ENCODE results near the gene CLEC16A.

DNA sequence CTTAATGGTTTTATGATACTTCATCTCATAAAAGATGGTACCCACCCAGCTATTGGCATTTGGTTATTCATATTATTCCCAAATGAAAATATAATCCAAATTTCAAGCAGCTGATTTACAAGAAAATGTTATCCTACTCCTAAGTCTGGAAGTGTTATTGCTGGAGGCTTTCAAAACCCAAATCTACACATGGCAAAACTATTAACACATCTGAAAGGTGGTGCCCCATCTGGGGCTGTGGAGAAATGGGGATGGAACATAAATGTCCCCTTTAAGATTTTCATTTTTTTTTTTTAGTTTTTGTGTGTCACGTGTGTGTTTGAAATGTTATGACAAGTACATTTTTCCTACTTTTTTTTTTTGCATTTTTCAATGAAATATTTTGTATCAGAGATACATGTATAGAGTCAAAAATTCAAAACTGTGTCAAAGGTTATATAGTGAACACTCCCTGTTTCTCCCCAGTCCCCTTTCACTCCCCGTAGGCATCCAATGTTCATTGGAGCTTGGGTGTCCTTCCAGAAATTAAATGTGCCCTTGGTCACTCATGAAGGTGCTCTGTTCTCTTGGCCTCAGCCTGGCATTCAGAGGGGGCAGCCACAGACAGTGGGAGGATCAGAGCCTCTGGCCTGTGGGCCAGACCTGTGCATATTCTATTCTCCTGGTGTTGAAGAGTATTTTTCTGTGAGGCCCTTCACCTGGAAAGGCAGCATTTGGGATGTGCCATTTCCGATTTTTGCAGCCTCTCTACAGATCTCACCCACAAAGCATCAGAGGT is 79.1 kb downstream of the CLEC16A start:
- TF ChIP-seq, protein P1, sequence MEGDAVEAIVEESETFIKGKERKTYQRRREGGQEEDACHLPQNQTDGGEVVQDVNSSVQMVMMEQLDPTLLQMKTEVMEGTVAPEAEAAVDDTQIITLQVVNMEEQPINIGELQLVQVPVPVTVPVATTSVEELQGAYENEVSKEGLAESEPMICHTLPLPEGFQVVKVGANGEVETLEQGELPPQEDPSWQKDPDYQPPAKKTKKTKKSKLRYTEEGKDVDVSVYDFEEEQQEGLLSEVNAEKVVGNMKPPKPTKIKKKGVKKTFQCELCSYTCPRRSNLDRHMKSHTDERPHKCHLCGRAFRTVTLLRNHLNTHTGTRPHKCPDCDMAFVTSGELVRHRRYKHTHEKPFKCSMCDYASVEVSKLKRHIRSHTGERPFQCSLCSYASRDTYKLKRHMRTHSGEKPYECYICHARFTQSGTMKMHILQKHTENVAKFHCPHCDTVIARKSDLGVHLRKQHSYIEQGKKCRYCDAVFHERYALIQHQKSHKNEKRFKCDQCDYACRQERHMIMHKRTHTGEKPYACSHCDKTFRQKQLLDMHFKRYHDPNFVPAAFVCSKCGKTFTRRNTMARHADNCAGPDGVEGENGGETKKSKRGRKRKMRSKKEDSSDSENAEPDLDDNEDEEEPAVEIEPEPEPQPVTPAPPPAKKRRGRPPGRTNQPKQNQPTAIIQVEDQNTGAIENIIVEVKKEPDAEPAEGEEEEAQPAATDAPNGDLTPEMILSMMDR (conservative IDR thresholded peaks at IDR 0.05; ENCODE audit: low read depth in 2 of 2), result no peak
- TF ChIP-seq POLR2AphosphoS5 (IDR thresholded peaks at IDR 0.05; ENCODE audit: low read depth), result no peak

Data from GM23338 (cell line).